ENCODE data around the gene SRRM3.
"Not testable (repeated sequence)": the region's sequence is repeated elsewhere in the genome, so short reads cannot be mapped to it uniquely, and the experiment has no call there.

SRRM3 gene

GRCh38 chr7:76230214-76230613 is 28.5 kb downstream of the SRRM3 start:
- no peak for DNase-seq (ENCODE audit: low spot score)

- no peak for DNase-seq (ENCODE audit: low spot score)
These were observed 29.4 kb downstream of the SRRM3 start for GRCh38 chr7:76231071-76231470.

- no peak for DNase-seq (ENCODE audit: low spot score)
These were observed 29.9 kb downstream of the SRRM3 start for GRCh38 chr7:76231583-76231982.

- no peak for DNase-seq (ENCODE audit: low spot score)
These were observed 31.0 kb downstream of the SRRM3 start for GRCh38 chr7:76232698-76233097.

- DNase-seq (ENCODE audit: low spot score) = no peak
These were observed 32.0 kb downstream of the SRRM3 start for GRCh38 chr7:76233538-76234281.

- no peak for DNase-seq (ENCODE audit: low spot score)
These were observed 32.5 kb downstream of the SRRM3 start for GRCh38 chr7:76234282-76234584.

GRCh38 chr7:76234931-76235441 is 33.3 kb downstream of the SRRM3 start:
- DNase-seq (ENCODE audit: low spot score) = peak; percentile 70

- DNase-seq (ENCODE audit: low spot score) = no peak
These were observed 34.5 kb downstream of the SRRM3 start for GRCh38 chr7:76236224-76236623.

- DNase-seq (ENCODE audit: low spot score) = no peak
These were observed 36.6 kb downstream of the SRRM3 start for GRCh38 chr7:76238326-76238725.

GRCh38 chr7:76241141-76241540 is 39.4 kb downstream of the SRRM3 start:
- no peak for DNase-seq (ENCODE audit: low spot score)

GRCh38 chr7:76242517-76243063 is 40.9 kb downstream of the SRRM3 start:
- not testable (repeated sequence) for DNase-seq (ENCODE audit: low spot score)

- no peak for DNase-seq (ENCODE audit: low spot score)
These were observed 43.2 kb downstream of the SRRM3 start for GRCh38 chr7:76244781-76245391.

- DNase-seq (ENCODE audit: low spot score) = no peak
These were observed 45.2 kb downstream of the SRRM3 start for GRCh38 chr7:76246804-76247389.

- no peak for DNase-seq (ENCODE audit: low spot score)
These were observed 46.2 kb downstream of the SRRM3 start for GRCh38 chr7:76247938-76248337.

GRCh38 chr7:76252021-76252420 is 50.3 kb downstream of the SRRM3 start:
- no peak for DNase-seq (ENCODE audit: low spot score)

GRCh38 chr7:76254781-76255180 is 53.1 kb downstream of the SRRM3 start:
- no peak for DNase-seq (ENCODE audit: low spot score)

GRCh38 chr7:76257973-76258372 is 56.3 kb downstream of the SRRM3 start:
- no peak for DNase-seq (ENCODE audit: low spot score)

- DNase-seq (ENCODE audit: low spot score) = no peak
These were observed 57.7 kb downstream of the SRRM3 start for GRCh38 chr7:76259124-76260093.

GRCh38 chr7:76260171-76260703 is 58.5 kb downstream of the SRRM3 start:
- no peak for DNase-seq (ENCODE audit: low spot score)

- no peak for DNase-seq (ENCODE audit: low spot score)
These were observed 59.6 kb downstream of the SRRM3 start for GRCh38 chr7:76261329-76261728.

GRCh38 chr7:76261931-76262330 is 60.2 kb downstream of the SRRM3 start:
- no peak for DNase-seq (ENCODE audit: low spot score)

All from HuH-7.5 (cell line).